Dendritic cell treated with granulocyte-macrophage colony-stimulating factor and Interleukin-4, amounts not matched to agents 40 ng/mL and 50 ng/mL, for 4 days (primary cell): ENCODE results near the gene SESN2.

Experiments used
- H3K27ac Mint-ChIP-seq: one replicate; pipeline ENCODE4 v1.8.0; 2022; ENCODE audit warnings: mild to moderate bottlenecking, mixed read lengths
- H3K27me3 Mint-ChIP-seq: one replicate; pipeline ENCODE4 v1.8.0; 2022; ENCODE audit warnings: mild to moderate bottlenecking, mixed read lengths
- H3K36me3 Mint-ChIP-seq: one replicate; pipeline ENCODE4 v1.8.0; 2022; ENCODE audit warnings: low read depth, mixed read lengths
- H3K4me1 Mint-ChIP-seq: one replicate; pipeline ENCODE4 v1.8.0; 2022; ENCODE audit warnings: low read depth, mixed read lengths
- H3K4me3 Mint-ChIP-seq: one replicate; pipeline ENCODE4 v1.8.0; 2022; ENCODE audit warnings: mild to moderate bottlenecking, moderate library complexity, mixed read lengths
- H3K9me3 Mint-ChIP-seq: one replicate; pipeline ENCODE4 v1.8.0; 2022; ENCODE audit warnings: mixed read lengths
- intact Hi-C: fragments of 100-400 bp; cut with micrococcal nuclease; formaldehyde crosslinking; loops from one replicate; pipeline ENCODE4 v1.15.0; 2022

Gene SESN2

DNA sequence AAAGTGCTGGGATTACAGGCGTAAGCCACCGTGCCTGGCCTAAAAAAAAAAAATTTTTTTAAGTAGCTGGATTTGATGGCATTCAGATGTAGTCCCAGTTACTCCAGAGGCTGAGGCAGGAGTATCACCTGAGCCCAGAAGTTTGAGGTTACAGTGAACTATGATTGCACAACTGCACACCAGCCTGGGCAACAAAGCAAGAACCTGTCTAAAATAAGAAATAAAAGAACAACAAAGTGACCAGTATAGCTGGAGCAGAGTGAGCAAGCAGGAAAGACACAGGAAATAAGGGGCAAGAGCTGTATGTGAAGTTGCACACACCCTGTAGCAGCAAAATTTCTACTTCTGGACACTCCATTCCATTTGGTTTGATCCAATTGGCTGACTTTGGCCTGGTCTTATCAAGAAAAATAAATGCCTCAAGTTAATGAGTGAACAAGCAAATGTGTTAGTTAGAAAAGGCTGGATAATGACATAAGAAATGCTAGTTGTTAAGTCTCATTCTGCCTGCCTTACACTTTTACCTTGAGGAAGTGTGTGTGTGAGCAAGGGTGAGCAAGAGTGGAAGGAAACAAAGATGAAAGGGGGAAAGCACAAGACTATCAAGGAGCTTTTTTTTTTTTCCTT is 15.5 kb upstream of the SESN2 start:
- H3K9me3 Mint-ChIP-seq, result no peaks in the 10 kb centered on the region
- H3K27me3 Mint-ChIP-seq, result no peaks in the 10 kb centered on the region
- peaks cover 41% of the 10 kb centered on the region for H3K4me1 Mint-ChIP-seq
- peaks cover 14% of the 10 kb centered on the region for H3K36me3 Mint-ChIP-seq
- intact Hi-C loops, result no loop called here
- no peak overlapping the region for H3K27ac Mint-ChIP-seq
- H3K4me3 Mint-ChIP-seq, result no peak overlapping the region

DNA sequence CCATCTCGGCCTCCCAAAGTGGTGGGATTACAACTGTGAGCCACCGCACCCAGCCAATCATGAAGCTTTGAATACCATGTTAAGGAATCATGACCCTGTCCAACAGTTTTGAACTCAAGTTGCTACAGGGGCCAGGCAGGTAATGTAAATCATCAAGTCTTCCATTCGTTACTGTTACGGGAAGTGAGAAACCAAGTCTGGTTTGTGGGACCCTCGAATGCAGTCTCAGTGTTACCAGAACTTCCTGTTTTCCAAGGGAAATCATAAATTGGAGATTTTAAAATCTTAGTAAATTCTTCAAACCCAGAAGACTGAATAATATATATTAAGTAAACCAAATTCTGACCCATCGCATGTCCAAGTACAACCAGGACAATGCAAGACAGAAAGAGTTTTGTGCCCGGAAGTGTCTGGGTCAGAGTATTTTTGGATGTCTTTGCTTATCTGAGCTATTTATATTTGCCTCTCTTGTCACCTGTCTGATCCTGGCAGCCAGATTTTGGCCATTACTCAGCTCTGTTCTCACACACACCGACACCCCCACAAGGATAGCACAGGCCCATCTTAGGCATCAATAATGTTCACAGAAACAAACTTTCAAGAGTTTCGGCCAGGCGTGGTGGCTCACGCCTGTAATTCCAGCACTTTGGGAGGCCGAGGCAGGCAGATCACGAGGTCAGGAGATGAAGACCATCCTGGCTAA is 14.6 kb upstream of the SESN2 start:
- Mint-ChIP-seq H3K27me3 (no peaks in the 10 kb centered on the region), H3K9me3 (no peaks in the 10 kb centered on the region), H3K36me3 (peaks cover 12% of the 10 kb centered on the region), H3K4me1 (peaks cover 50% of the 10 kb centered on the region), H3K27ac (no peak overlapping the region), H3K4me3 (no peak overlapping the region)
- intact Hi-C loops, result no loop called here

DNA sequence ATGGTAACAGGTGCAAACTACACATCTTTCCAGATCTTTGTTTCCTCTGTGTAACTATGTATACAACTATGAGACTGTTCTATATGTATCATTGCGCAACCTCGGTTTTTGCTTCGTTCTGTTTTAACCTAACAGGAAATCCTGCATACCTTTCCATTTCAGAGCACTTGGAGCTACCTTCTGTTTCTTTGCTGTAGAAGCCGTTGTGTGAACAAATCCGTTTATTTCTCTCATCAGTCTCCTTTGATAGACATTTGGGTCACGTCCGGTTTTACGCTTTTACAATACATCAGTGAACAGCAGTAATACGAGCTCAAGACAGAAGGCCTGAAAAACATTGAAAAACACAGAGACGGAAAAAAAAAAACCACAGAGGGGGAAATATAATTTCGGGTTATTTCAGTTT is 12.9 kb upstream of the SESN2 start:
- peak overlapping the region; percentile 97 for H3K27ac Mint-ChIP-seq
- peak overlapping the region; percentile 99 for H3K4me3 Mint-ChIP-seq
- peaks cover 63% of the 10 kb centered on the region for H3K4me1 Mint-ChIP-seq
- peaks cover 5% of the 10 kb centered on the region for H3K36me3 Mint-ChIP-seq
- intact Hi-C loops, result no loop called here
- H3K27me3 Mint-ChIP-seq, result no peaks in the 10 kb centered on the region
- H3K9me3 Mint-ChIP-seq, result no peaks in the 10 kb centered on the region

GRCh38 chr1:28247612-28248272 is 11.6 kb upstream of the SESN2 start:
- Mint-ChIP-seq H3K4me3 (peak overlapping the region; percentile 99), H3K9me3 (no peaks in the 10 kb centered on the region), H3K36me3 (peaks cover 5% of the 10 kb centered on the region), H3K27me3 (no peaks in the 10 kb centered on the region), H3K27ac (peak overlapping the region; percentile 97), H3K4me1 (peaks cover 63% of the 10 kb centered on the region)
- intact Hi-C loops, result loop anchor here (1.0 to 2.0 kb wide), 2 partner anchors 12 to 121 kb away; partner anchors contain the start of genes PHACTR4 and SESN2

DNA sequence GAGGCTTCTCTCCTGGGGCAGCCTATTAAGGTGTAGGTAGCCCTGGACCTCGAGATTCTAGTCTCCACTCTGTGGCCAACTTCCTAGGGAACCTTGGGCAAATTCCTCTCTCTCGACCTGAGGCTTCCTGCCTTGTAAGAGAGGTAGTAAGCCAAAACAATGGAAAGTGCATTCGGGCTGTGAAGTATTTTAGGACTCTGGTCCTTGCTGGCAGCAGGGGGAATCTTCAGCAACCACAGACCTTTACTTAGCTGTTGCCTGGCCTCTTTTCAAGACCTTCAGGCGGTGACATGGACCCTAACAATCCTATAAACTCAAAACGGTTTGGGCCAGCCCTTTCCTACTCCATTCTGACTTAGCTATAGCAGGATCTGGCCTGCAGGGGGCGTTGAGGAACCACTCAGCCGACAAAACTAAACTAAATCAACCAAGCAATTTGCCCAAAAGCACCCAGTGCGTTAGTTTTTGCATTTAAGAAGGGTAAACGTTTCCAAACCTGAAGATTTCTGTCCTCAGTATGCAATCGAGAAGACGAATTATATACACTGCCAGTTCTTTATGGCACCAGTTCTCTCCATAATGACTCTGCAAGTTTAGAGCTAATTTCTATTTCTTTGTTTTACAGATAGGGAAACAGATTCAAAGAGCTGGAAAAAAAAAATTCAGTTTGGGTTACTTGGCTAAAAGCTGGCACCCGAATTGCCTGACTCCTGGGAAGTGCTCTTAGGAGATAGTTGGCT is 10.9 kb upstream of the SESN2 start:
- peaks cover 63% of the 10 kb centered on the region for H3K4me1 Mint-ChIP-seq
- intact Hi-C loops, result loop anchor here (1.0 to 2.0 kb wide), 3 partner anchors 11 to 120 kb away; partner anchors contain the start of genes MED18, PHACTR4 and SESN2
- H3K9me3 Mint-ChIP-seq, result no peaks in the 10 kb centered on the region
- no peaks in the 10 kb centered on the region for H3K27me3 Mint-ChIP-seq
- H3K4me3 Mint-ChIP-seq, result peak overlapping the region; percentile 99
- peak overlapping the region; percentile 97 for H3K27ac Mint-ChIP-seq
- peaks cover 5% of the 10 kb centered on the region for H3K36me3 Mint-ChIP-seq

DNA sequence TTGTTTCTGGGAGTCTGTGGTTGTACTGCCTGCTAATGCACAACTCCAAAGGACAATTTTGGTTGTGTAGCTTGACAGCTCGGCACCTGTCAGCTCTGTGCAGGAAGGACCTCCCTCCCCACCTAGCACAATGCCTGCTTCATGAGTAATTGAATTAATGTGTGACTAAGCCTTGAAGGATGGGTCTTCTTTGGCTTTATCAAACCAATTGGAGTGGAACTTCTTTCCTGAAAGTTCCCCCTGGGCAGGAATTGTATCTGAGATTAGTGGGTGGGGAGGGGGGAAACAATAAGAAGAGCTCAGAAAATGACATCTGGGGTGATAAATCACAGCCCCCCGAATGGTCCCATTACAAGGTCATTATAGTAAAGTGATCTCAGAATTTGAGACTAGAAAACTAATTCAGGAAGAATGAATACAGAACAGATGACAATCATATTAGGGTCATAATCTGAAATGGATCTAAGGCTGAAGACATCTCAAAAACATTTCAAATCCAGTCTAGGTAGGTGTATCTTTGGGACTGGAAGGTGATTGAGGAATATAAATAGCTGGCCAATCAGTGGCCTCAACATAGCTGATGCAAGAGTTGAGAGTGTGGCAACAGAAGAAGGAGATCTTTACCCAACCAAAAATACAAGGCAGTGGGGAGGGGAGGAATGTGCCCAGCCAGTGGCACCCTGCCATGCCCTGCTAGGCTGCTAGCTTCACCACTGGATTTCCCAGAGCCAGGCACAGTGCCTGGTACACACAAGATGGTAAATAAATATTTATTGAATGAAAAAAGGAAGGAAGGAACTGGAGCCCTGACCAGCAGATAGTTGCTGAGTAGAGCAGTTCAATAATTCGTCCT is 10.1 kb upstream of the SESN2 start:
- intact Hi-C loops, result loop anchor here (1.0 to 2.0 kb wide), 2 partner anchors 80 to 120 kb away; partner anchors contain the start of genes MED18 and PHACTR4
- Mint-ChIP-seq H3K27me3 (no peaks in the 10 kb centered on the region), H3K9me3 (no peaks in the 10 kb centered on the region), H3K4me1 (peaks cover 56% of the 10 kb centered on the region), H3K36me3 (peaks cover 5% of the 10 kb centered on the region), H3K4me3 (no peak overlapping the region), H3K27ac (peak overlapping the region; percentile 97)

DNA sequence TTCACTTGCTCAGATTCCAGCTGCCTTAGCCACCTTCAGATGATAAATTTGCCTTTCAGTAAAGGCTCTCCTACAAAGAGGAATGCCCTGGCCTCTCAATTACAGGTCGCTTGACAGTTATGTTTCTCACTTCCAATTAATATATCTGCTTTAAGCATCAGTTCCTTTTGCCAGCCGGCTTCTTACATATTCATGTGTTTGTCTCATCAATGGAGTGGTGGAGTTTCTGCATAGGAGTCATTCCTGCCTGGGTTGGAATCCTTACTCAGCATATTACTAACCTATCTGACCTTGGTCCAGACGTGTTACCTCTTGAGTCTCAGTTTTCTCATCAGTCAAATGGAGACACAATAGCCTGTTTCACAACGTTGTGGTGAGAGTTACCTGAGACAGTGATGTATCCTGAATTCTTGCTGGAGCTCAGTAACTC is 9.4 kb upstream of the SESN2 start:
- peaks cover 49% of the 10 kb centered on the region for H3K4me1 Mint-ChIP-seq
- peaks cover 5% of the 10 kb centered on the region for H3K36me3 Mint-ChIP-seq
- H3K9me3 Mint-ChIP-seq, result no peaks in the 10 kb centered on the region
- H3K27ac Mint-ChIP-seq, result no peak overlapping the region
- no peaks in the 10 kb centered on the region for H3K27me3 Mint-ChIP-seq
- intact Hi-C loops, result loop anchor here (1.0 to 2.0 kb wide), 2 partner anchors 79 to 119 kb away; partner anchors contain the start of genes MED18 and PHACTR4
- no peak overlapping the region for H3K4me3 Mint-ChIP-seq

GRCh38 chr1:28256197-28256827 is 3.0 kb upstream of the SESN2 start:
- no peak overlapping the region for H3K27ac Mint-ChIP-seq
- H3K27me3 Mint-ChIP-seq, result peaks cover 3% of the 10 kb centered on the region
- H3K4me1 Mint-ChIP-seq, result peaks cover 17% of the 10 kb centered on the region
- no peaks in the 10 kb centered on the region for H3K9me3 Mint-ChIP-seq
- intact Hi-C loops, result no loop called here
- H3K4me3 Mint-ChIP-seq, result no peak overlapping the region
- peaks cover 11% of the 10 kb centered on the region for H3K36me3 Mint-ChIP-seq

DNA sequence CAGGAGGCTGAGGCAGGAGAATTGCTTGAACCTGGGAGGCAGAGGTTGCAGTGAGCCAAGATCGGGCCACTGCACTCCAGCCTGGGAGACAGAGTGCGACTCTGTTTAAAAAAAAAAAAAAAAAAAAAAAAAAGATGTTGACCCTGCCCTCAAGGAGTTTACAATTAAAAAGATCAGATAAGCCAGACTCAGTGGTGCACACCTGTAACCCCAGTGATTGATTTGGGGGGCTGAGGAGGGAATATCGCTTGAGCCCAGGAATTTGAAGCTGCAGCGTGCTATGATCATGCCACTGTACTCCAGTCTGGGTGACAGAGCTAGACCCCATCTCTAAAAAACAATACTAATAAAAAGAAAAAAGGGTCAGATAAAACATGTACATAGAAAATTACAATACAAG is 1.6 kb upstream of the SESN2 start:
- Mint-ChIP-seq H3K4me3 (no peak overlapping the region), H3K36me3 (peaks cover 11% of the 10 kb centered on the region), H3K4me1 (peaks cover 24% of the 10 kb centered on the region), H3K27ac (peak overlapping the region; percentile 84), H3K9me3 (no peaks in the 10 kb centered on the region), H3K27me3 (peaks cover 3% of the 10 kb centered on the region)
- intact Hi-C loops, result no loop called here

DNA sequence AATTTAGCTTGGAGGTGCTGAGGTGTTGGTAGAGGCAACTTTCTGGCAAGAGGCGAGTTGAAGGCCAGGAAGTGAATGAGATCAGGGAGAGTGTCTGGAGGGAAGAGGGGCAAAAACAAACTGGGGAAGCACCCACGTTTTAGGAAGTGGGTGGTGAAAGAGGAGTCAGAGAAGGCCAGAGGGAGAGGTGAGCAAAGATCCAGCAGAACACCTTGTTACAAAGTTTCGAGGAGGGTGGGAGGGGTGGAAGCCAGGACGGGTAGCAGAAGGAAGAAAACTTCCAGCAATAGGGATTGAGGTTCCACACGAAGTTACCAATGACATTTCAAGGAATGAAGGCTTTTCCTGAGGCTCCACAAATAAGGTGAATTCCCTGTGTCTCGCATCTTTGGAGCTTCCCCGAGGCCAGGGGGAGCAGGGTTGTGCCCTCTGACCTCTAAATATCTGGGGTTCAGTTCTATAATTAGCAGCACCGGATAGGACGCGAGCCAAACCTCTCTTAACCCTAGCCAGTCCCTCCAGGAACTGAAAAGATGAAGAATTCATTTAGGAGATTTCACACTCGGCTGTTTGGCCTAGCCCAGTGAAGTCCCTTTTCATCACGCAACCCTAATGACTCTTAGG is 578 bp upstream of the SESN2 start:
- Mint-ChIP-seq H3K36me3 (peaks cover 11% of the 10 kb centered on the region), H3K4me3 (peak overlapping the region; percentile 86), H3K27me3 (peaks cover 3% of the 10 kb centered on the region), H3K27ac (peak overlapping the region; percentile 84), H3K4me1 (peaks cover 28% of the 10 kb centered on the region), H3K9me3 (no peaks in the 10 kb centered on the region)
- intact Hi-C loops, result loop anchor here (1.0 kb wide), 1 partner anchor 10 kb away; no protein-coding TSS in a partner anchor

GRCh38 chr1:28259934-28260802 is 850 bp downstream of the SESN2 start:
- Mint-ChIP-seq H3K27ac (peak overlapping the region; percentile 84), H3K4me3 (peak overlapping the region; percentile 86), H3K4me1 (peaks cover 28% of the 10 kb centered on the region), H3K27me3 (peaks cover 3% of the 10 kb centered on the region), H3K9me3 (no peaks in the 10 kb centered on the region), H3K36me3 (peaks cover 11% of the 10 kb centered on the region)
- intact Hi-C loops, result loop anchor here (1.0 kb wide), 1 partner anchor 12 kb away; no protein-coding TSS in a partner anchor
